ENCODE data around the gene ECSIT.

Gene ECSIT

GRCh38 chr19:11499890-11500420 is 29.0 kb downstream of the ECSIT start:
- no peak for DNase-seq (ENCODE audit: low spot score)

DNA sequence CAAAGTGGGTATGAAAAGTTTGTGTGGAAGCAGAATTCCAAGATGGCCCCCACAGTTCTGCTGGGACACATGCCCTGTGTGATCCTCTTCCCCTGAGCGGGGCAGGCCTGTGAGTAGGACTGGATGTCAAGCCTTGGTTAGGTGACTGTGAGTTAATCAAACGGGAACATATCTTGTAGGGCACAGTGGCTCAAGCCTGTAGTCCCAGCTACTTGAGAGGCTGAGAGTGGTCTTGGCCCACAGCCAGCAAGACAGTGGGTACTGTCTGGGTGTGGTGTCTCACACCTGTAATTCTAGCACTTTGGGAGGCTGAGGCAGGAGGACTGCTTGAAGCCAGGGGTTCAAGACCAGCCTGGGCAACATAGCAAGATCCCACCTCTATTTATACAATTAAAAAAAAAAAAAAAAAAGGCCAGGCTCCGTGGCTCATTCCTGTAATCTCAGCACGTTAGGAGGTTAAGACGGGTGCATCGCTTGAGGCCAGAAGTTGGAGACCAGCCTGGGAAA is 29.7 kb downstream of the ECSIT start:
- DNase-seq (ENCODE audit: low spot score), result no peak

DNA sequence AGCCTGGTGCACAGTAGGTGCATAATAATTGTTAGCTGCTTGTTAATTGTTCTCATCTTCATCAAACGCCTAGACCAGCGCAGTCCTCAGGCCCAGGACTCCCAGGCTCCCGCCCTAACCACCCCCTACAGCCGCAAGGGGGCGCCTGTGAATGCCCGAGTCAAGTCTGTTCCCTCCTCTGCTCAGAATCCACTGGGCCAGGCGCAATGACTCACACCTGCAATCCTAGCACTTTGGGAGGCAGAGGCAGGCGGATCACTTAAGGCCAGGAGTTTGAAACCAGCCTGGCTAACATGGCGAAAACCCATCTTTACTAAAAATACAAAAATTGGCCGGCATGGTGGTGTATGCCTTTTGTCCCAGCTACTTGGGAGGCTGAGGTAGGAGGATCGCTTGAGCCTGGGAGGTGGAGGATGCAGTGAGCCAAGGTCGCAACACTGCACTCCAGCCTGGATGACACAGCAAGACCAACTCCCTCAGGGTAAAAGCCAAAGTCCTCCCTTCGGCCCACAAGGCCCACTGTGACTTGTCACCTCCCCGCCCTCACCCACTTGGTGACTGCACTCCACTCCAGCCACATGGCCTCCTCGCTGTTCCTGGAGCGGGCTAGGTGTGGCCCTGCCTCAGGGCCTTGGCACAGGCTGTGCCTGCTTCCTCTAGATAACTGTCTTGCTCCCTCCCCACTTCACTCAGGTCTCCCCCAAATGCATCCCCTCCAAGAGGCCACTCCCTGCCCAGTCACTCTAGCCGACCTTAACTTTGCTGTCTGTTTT is 32.4 kb downstream of the ECSIT start:
- DNase-seq (ENCODE audit: low spot score), result peak; percentile 57

- DNase-seq (ENCODE audit: low spot score), result no peak
Observed at GRCh38 chr19:11495885-11496284, 33.0 kb downstream of the ECSIT start.

DNA sequence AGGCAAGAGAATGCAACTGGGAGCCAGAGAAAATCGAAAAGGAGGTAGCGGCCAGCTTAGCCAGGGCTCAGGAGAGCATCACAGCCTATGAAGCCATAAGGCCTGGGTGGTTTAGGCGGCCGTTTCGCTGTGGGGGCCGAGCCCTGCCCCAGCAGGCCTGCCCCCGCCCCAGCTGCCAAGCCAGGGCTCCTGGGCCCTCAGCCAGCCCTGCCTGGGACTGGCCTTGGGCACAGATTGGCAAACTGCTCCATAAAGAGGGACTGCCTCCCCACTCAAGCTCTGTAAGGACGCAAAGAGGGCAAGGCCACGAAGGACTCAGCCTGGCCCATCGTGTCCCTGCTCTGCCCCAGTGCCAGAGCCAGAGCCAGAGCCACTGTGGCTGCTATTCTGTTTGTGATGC is 33.5 kb downstream of the ECSIT start:
- DNase-seq (ENCODE audit: low spot score), result no peak

DNA sequence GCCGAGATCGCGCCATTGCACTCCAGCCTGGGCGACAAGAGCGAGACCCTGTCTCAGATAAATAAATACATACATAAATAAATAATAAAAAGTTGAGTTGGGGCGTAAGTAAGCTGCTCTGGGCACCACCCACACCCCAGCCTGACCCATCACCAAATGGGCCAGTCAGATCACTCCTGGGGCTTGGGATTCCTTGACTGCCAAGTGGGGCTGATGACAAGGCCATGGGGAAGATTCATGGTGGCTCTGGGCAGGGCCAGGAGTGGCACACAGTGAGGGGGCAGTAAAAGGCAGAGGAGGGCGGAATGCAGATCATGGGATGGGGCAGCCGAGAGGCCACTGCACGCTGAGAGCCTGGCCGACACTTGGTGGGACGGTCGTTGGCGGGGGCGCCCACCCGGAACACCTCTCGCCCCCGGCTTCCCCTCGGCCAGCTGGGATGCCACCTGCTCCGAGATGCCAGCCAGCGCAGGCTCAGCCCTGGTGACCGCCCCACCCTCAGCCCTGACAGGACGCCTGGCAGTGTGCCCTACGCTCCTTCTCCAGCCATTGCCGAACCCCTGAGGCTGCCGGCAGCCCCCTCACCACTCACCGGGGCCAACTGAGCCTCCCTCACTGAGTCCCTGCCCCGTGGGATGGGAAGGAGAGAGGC is 34.2 kb downstream of the ECSIT start:
- DNase-seq (ENCODE audit: low spot score), result no peak

- no peak for DNase-seq (ENCODE audit: low spot score)
Observed at GRCh38 chr19:11489378-11489777, 39.6 kb downstream of the ECSIT start.

DNA sequence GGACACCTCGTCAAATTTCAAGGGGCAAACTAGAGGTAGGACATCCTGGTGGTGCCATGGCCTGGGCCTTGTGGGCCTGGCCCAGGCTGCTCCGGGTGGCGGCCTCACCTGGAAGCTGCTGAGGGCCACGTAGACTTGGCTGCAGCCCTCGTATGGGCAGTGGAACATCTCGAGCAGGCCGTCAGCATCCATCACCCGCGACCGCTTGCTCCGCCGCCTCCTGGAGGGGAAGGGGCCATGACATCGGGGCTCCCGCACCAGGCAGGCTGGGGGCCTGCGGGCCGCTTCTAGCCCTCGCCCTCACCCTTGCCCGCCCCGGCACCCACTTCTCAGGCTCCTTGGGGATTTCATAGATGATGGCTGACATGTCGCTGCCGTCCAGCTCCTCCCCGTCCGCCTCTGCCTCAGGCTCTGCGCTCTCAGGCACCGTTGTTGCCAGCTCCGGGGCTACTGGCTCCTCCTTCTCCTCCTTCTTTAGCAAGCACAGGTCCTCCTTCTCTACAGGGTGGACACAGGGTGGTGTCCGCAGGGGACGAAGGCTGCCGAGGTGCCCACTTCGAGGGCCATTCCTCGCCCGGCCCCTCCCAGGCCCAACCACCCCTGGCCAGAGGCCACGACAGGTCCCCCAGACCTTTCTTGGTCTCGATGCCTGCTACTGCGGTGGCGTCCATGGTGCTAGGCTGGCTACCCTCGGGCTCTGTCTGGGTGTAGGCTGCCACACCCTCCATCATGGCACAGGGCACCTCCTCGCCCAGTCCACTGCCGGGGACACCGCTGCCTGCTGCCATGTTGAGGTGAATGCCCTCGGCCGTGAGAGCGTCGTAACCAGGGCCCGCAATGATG is 42.1 kb downstream of the ECSIT start:
- no peak for DNase-seq (ENCODE audit: low spot score)

DNA sequence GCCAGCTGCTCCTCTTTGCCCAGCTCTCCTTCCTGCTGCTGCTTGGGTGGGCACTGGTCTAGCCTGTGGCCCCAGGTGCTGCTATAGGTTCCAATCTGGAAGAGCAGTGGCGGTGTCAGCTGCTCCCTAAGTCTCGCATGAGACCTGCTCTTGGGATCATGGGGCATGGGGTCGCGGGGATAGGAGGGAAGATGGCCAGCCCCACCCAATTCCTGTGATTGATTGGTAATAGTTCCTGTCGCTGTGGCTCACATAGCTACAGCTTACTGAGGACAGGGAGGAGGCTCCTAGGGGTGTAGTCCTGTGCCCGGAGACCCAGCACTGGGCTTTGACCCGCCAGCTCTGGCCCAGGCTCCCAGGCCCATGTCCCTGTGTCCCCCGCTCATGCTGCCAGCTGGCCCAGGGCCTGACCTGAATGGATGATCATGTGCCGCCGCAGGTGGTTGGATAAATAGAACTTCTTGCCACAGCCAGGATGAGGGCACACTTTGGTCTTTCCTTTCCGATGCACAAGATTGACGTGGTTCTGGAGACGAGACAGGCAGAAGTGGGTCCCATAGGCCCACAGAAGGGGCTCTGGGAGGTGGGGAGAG is 43.6 kb downstream of the ECSIT start:
- DNase-seq (ENCODE audit: low spot score), result no peak

DNA sequence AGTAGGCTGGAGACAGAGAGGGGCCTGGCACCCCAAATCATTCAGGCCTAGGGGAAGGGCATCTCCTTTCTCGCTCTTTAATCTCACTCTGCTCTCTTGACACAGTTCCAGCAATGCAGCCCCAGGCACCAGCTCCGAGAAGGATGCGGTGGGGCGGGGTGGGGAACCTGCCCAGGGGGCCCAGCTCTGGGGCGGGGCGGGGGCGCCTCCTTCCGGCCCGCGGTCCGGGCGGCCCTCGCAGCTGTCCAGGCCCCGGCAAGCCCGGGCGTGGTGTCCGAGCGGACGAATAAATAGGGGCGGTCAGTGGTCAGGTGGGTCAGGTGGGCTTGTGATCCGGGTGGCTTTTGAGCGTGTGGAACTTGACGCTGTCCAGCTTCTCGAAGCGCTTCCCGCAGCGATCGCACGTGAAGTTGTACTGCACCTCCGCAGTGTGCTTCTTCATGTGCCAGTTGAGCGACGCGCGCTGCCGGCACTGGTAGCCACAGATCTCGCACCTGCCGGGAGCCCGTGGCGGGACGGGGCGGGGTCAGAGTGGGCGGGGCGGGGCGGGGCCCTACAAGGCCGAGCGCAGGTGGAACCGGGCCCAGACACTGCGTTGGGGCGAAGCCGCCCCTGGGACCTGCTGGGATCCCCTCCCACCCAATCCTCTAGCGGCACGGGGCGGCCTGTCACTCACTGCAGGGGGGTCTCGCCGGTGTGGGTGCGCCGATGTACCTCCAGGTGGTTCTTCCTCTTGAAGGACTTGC is 45.4 kb downstream of the ECSIT start:
- no peak for DNase-seq (ENCODE audit: low spot score)

- DNase-seq (ENCODE audit: low spot score), result peak; percentile 82
Observed at GRCh38 chr19:11482384-11483050, 46.4 kb downstream of the ECSIT start.

DNA sequence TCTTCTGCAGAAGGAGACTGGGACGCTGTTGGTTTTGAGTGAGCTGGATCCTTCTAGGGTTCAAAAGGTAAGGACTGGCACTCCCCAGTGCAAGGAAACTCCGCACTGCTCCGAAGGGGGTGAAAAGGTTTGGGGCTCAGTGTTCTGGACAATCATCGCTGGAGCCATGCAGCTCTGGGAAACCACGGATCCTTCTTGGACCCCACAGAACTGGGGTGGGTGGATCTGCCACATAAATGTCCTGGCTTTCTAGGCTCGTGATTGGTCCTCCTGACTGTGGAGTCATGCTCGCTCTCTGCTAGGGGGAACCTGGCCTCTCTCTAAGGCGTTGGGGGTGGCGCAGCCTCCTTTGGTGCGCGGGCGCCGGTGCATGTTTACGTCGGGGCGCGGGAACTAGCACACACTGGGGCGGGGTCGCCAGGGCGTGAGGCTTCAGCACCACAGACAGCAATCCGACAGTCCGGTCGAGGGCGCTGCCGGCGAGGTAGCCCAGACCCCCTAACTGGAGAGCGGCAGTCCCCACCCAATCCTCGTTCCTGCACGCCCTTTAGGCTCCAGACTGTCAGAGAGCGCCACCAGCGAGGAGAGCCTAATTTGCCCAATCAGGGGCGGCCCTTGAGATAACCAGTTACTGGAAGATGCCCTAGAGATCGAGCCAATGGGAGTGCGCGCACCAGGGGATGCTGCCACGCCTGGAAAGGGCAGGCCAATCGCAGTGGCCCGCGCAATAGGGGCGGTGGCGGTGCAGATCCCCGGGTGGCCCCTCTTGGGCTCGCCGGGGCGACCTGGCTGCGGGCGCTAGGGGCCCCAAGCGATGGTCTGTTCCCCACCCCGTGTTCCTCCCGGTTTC is 47.2 kb downstream of the ECSIT start:
- DNase-seq (ENCODE audit: low spot score), result peak; percentile 60

DNA sequence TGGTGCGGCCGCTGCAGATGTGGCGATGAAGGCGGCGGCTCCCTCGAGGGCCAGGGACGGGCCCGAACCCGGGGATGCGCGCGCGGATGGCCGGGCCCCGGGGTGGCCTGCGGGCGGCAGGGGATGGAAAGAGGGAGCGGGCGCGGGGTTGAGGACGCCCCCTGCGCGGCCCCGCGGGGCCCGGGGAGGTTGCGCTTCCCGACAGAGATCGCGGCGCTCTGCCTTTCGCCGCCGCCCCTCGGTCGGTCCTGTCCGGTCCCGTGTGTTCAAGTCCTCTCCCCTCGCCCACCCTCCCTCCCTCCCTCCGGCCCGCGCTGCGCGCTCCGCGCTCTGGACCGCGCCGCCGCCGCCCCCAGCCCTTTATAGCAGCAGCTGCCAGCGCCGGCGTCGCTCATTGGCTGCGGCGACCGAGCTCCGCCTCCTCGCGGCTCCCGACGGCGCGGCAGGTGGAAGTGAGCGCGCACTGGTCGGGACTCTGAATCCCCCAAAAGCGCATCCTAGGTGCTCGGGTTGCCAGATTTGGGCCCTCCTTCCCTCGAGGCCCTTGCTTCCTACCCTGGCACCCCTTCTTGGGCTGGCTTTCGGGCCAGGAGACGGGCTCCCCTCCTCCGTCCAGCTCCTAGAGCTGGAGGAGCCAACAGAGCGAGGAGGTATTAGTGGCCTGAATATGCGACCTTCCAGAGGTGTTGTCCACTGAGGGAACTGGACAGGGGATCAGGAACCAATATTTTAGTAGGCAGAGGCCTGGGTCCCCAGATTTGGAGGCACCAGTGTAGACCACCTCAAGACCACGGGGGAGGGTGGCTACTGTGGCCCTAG is 48.0 kb downstream of the ECSIT start, which contains the start of gene ELAVL3:
ELAVL3 (minus strand) TSS at position 332 of the 819 bp plus-strand sequence. CDS start 438 bp downstream, outside the sequence.
- DNase-seq (ENCODE audit: low spot score), result no peak

DNA sequence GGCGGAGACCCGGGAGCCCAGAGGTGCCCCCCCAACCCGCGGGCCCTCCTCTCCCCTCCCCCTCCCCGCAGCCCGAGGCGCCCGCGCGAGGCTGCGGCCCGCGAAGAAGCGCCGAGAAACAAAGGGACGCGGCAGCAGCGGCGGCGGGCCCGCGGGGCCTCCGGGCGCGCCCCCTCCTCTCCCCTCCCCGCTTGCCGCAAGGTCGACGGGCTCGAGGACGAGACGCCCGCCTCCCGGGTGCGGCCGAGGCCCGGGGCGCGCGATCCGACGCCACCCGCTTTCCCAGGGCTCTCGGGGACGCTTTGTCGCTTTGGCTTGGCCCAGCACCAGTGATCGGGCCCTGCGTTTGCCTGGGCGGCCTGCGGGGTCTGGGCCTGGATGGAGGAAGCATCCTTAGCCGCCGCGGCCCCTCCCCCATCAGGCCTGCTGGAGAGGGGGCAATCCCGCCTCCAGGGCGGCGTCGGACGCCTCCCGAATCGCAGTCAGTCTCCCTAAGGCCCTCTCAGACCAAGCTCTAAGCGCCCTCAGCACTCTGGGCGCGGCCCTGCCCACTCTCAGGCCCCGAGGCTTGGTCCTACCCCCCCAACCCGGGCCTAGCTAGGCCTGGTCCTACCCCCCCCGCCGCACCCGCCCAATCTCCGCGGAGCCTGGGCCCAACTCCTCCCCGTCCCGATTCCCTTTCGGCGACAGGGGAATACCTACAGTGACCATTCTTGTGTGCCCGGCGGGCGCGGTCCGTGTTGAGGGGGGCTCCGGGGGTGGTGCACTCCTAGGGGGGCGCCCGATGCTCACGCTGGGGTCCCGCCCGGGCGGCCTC is 48.8 kb downstream of the ECSIT start:
- DNase-seq (ENCODE audit: low spot score), result no peak

GRCh38 chr19:11479090-11479897 is 49.6 kb downstream of the ECSIT start:
- DNase-seq (ENCODE audit: low spot score), result no peak

- no peak for DNase-seq (ENCODE audit: low spot score)
Observed at GRCh38 chr19:11478167-11479089, 50.5 kb downstream of the ECSIT start.
